HCT116 (cell line): ENCODE measurements around the gene ARHGAP29. TPM values are rescaled to one million over a fixed set of nuclear protein-coding genes. Genes with fewer than 3 reads are reported as not detected.

Experiments
- ATAC-seq: fragments of 200-7000 bp; cut with Tn5 transposase; 2 replicates; pipeline ENCODE4 v1.9.1; 2020; ENCODE audit warnings: mild to moderate bottlenecking, moderate library complexity
- BruUV-seq: library from RNA; stranded (reverse); fragments of 400-500 nt; replicated peaks from 2 replicates; lab custom pipeline; 2021; lab: Mats Ljungman, UMichigan
- CTCF ChIA-PET: fragments of 300-600 bp; sonication (Branson Sonifier 250); formaldehyde crosslinking; loops from one replicate; lab custom pipeline; 2021; ENCODE audit warnings: antibody characterized with exemption; lab: Charles Lee
- POLR2A ChIA-PET: fragments of 300-600, 350-600 bp; sonication (Branson Sonifier 250); formaldehyde crosslinking; loops from one replicate; lab custom pipeline; 2021; ENCODE audit warnings: antibody characterized with exemption; lab: Charles Lee
- RAD21 ChIA-PET, 2 experiments: fragments of 300-600 bp; sonication (Branson Sonifier 250); formaldehyde crosslinking; loops; one replicate each; lab custom pipeline; 2023; ENCODE audit warnings: low total read pairs in 2 of 2; ENCODE audit not compliant: uncharacterized antibody in 2 of 2, unreplicated experiment in 2 of 2, low non-redundant PET in 1 of 2; lab: Charles Lee
- DNase-seq: peaks from one replicate; pipeline ENCODE4 v3.0.0-alpha.2; 2010; ENCODE audit warnings: low read depth, low spot score
- H2AFZ ChIP-seq: fragments of 200-600 bp; shearing (Covaris generic), sonication (generic); 2 replicates; pipeline ENCODE4 v1.6.1; 2017; ENCODE audit warnings: low read depth, mixed run types, mixed read lengths, antibody characterized with exemption, low read length; ENCODE audit not compliant: poor library complexity, severe bottlenecking
- H3K27ac ChIP-seq: 2 replicates; pipeline ENCODE4 v1.5.1; 2012; ENCODE audit warnings: low read depth, low read length
- H3K27me3 ChIP-seq: fragments of 200-600 bp; sonication (generic); 2 replicates; pipeline ENCODE4 v1.6.1; 2016; ENCODE audit warnings: mixed run types, low read length, mixed read lengths; ENCODE audit not compliant: insufficient read depth
- H3K36me3 ChIP-seq, 2 experiments: fragments of 200-500 bp in 1 of 2; fragments of 200-600 bp in 1 of 2; sonication (Bioruptor generic) in 1 of 2; sonication (generic) in 1 of 2; 2 replicates each; pipeline versions ENCODE4 v1.5.1 to v1.6.1; 2014 to 2016; ENCODE audit warnings: low read length in 2 of 2, inconsistent platforms in 1 of 2, mixed read lengths in 1 of 2, mixed run types in 1 of 2; ENCODE audit not compliant: insufficient read depth in 2 of 2, control insufficient read depth in 1 of 2
- H3K4me1 ChIP-seq, 2 experiments: fragments of 200-600 bp in 1 of 2; sonication (generic) in 1 of 2; 2 replicates each; pipeline versions ENCODE4 v1.5.1 to v1.6.1; 2012 to 2017; ENCODE audit warnings: low read length in 2 of 2, inconsistent platforms in 1 of 2, mild to moderate bottlenecking in 1 of 2, mixed read lengths in 1 of 2, mixed run types in 1 of 2, moderate library complexity in 1 of 2; ENCODE audit not compliant: insufficient read depth in 2 of 2, control insufficient read depth in 1 of 2
- H3K4me2 ChIP-seq: fragments of 200-600 bp; sonication (generic); 2 replicates; pipeline ENCODE4 v1.6.1; 2017; ENCODE audit warnings: mixed run types, low read length, mixed read lengths
- H3K4me3 ChIP-seq, 2 experiments: fragments of 200-600 bp in 1 of 2; sonication (generic) in 1 of 2; replicated peaks in 1 of 2; 2 replicates each; pipeline ENCODE4 v1.5.1; 2011 to 2016; ENCODE audit warnings: low read length in 2 of 2, control low read depth in 1 of 2, low read depth in 1 of 2, mild to moderate bottlenecking in 1 of 2, mixed read lengths in 1 of 2, mixed run types in 1 of 2
- H3K79me2 ChIP-seq: fragments of 200-600 bp; sonication (generic); 2 replicates; pipeline ENCODE4 v1.6.1; 2017; ENCODE audit warnings: mild to moderate bottlenecking, mixed run types, low read length, moderate library complexity, mixed read lengths; ENCODE audit not compliant: insufficient read depth
- H3K9ac ChIP-seq: fragments of 200-600 bp; sonication (generic); 2 replicates; pipeline ENCODE4 v1.6.1; 2016; ENCODE audit warnings: low read length, mixed read lengths
- H3K9me2 ChIP-seq: fragments of 200-600 bp; sonication (generic), shearing (Covaris generic); 2 replicates; pipeline ENCODE4 v1.6.1; 2017; ENCODE audit warnings: mixed run types, mild to moderate bottlenecking, moderate library complexity; ENCODE audit not compliant: insufficient read depth
- H3K9me3 ChIP-seq, 2 experiments: fragments of 200-500 bp in 1 of 2; fragments of 200-600 bp in 1 of 2; sonication (Bioruptor generic) in 1 of 2; sonication (generic) in 1 of 2; 2 replicates each; pipeline ENCODE4 v1.6.1; 2014 to 2017; ENCODE audit warnings: low read length in 2 of 2, mixed read lengths in 2 of 2, inconsistent platforms in 1 of 2, low read depth in 1 of 2, mild to moderate bottlenecking in 1 of 2, mixed run types in 1 of 2, moderate library complexity in 1 of 2; ENCODE audit not compliant: control insufficient read depth in 1 of 2, insufficient read depth in 1 of 2
- H4K20me1 ChIP-seq: fragments of 200-600 bp; sonication (generic), shearing (Covaris generic); 2 replicates; pipeline ENCODE4 v1.6.1; 2017; ENCODE audit warnings: mixed run types, mild to moderate bottlenecking, moderate library complexity; ENCODE audit not compliant: insufficient read depth
- ATF3 ChIP-seq: IDR thresholded peaks from 2 replicates; pipeline ENCODE4 v1.6.1; 2012
- CBX3 ChIP-seq: IDR thresholded peaks from 2 replicates; pipeline ENCODE4 v1.6.1; 2012; ENCODE audit warnings: low read depth
- EGR1 ChIP-seq: IDR thresholded peaks from 2 replicates; pipeline ENCODE4 v1.6.1; 2012; ENCODE audit warnings: low read depth
- ELF1 ChIP-seq: IDR thresholded peaks from 2 replicates; pipeline ENCODE4 v1.6.1; 2012; ENCODE audit warnings: low read depth, borderline replicate concordance
- EZH2 ChIP-seq: fragments of 200-600 bp; sonication (generic); IDR thresholded peaks from 2 replicates; pipeline ENCODE4 v1.6.1; 2017; ENCODE audit warnings: antibody characterized with exemption, mixed run types
- EZH2phosphoT487 ChIP-seq: fragments of 200-600 bp; IDR thresholded peaks from 2 replicates; pipeline ENCODE4 v1.6.1; 2018; ENCODE audit warnings: antibody characterized with exemption, borderline replicate concordance
- JUND ChIP-seq: IDR thresholded peaks from 2 replicates; pipeline ENCODE4 v1.6.1; 2012
- MAX ChIP-seq: IDR thresholded peaks from 2 replicates; pipeline ENCODE4 v1.6.1; 2012
- POLR2A ChIP-seq: IDR thresholded peaks from 2 replicates; pipeline ENCODE4 v1.7.0; 2011; ENCODE audit warnings: borderline replicate concordance; ENCODE audit not compliant: insufficient read depth, insufficient read length; ENCODE audit errors: extremely low read depth
- POLR2AphosphoS5 ChIP-seq: IDR thresholded peaks from 2 replicates; pipeline ENCODE4 v1.6.1; 2011; ENCODE audit warnings: mild to moderate bottlenecking, low read depth, low read length, moderate library complexity
- SIN3A ChIP-seq: IDR thresholded peaks from 2 replicates; pipeline ENCODE4 v1.6.1; 2012; ENCODE audit warnings: low read depth
- SRF ChIP-seq: IDR thresholded peaks from 2 replicates; pipeline ENCODE4 v1.6.1; 2012; ENCODE audit warnings: low read depth
- YY1 ChIP-seq: IDR thresholded peaks from 2 replicates; pipeline ENCODE4 v1.6.1; 2011; ENCODE audit warnings: low read length, low read depth, moderate library complexity, mild to moderate bottlenecking; ENCODE audit not compliant: insufficient replicate concordance; ENCODE audit errors: extremely low read depth
- ZFX ChIP-seq: fragments of 450-650 bp; IDR thresholded peaks from 2 replicates; pipeline ENCODE4 v1.6.1; 2017
- intact Hi-C: fragments of 100-400 bp; cut with micrococcal nuclease; formaldehyde crosslinking; loops from 2 replicates; pipeline ENCODE4 v1.10.0; 2022
- total RNA-seq: library from RNA; stranded (reverse); gene quantifications from one replicate; pipeline ENCODE4 v1.2.1, GENCODE V29; 2021; ENCODE audit not compliant: unreplicated experiment
- TF ChIP-seq, protein P1 (sequence below): IDR thresholded peaks from 2 replicates; pipeline ENCODE4 v1.6.1; 2011; ENCODE audit warnings: mild to moderate bottlenecking, low read length, moderate library complexity; ENCODE audit not compliant: insufficient replicate concordance; ENCODE audit errors: extremely low read depth

Gene ARHGAP29
- total RNA-seq, 1 experiment from 2014 or later: 128 TPM

DNA sequence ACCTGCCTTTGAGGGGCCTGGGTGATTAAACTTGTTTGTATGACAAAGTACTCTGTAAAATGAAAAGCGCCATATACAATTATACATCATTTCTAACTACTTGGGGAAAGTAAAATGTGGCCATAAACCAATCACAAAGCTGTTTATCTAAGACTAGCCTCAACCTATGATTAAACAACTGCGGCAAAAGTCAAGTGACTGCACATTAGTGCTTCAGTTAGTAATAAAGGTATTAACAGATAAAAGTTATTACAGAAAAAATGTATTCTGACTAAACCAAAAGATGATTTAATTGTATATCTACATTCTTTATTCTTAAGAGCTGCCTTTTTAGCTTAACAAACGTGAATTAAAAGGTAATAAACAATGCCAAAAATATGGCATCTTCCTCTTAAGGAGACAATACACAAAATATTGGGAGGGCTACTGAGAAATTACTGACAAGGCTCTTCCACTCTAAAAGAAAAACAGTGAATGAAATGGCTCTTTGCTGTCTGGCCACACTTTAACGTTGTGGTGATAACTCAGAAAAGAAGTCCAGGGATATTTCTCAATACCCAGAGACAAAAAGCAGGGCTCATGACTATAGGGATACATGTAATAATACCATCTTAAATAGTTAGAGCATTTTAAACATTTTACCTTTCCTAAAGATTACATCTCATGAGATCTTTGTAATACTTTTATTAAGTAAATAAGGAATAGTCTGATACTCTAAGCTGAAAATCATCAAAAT, 8.6 kb downstream of the ARHGAP29 start:
- Histone ChIP-seq H3K9ac (0 out of 2 replicates have a peak overlapping the region, but pooled peaks have one; percentile 4), H3K4me1 (peaks cover 28 to 58% of the 10 kb centered on the region in 2 experiments), H4K20me1 (peaks cover 44% of the 10 kb centered on the region; the same call in 1 of the 2 replicates), H3K9me2 (no peaks in the 10 kb centered on the region), H3K79me2 (peaks cover 100% of the 10 kb centered on the region), H3K27ac (no peak overlapping the region; the same call in 1 of the 2 replicates), H3K27me3 (no peaks in the 10 kb centered on the region), H3K36me3 (peaks cover 10 to 22% of the 10 kb centered on the region in 2 experiments), H2AFZ (no peak overlapping the region)
- no peak for DNase-seq
- RAD21 ChIA-PET: no interaction called here
- ATAC-seq: no peak
- TF ChIP-seq EZH2 (no peak), POLR2AphosphoS5 (no peak), POLR2A (no peak), SRF (no peak), SIN3A (no peak), JUND (no peak), CBX3 (no peak)
- TF ChIP-seq, all 23 proteins: peak for 0
- BruUV-seq: no TSS peak
- ChIA-PET POLR2A (interaction anchor here (0.7 to 7.4 kb wide), 5 partner anchors 10 to 97 kb away, joined by 3 to 57 read pairs (median 3); partner anchors contain the start of gene ARHGAP29), CTCF (interaction anchor here (1.2 to 1.3 kb wide), 3 partner anchors 9 to 107 kb away, joined by 3 to 5 read pairs (median 5); partner anchors contain the start of gene ARHGAP29)
- H3K4me3 ChIP-seq: no peak overlapping the region
- no peak overlapping the region for H3K4me2 ChIP-seq
- H3K9me3 ChIP-seq: no peaks in the 10 kb centered on the region
- intact Hi-C loops: no loop called here

GRCh38 chr1:94227624-94228023, 9.8 kb downstream of the ARHGAP29 start:
- DNase-seq: no peak
- no peaks in the 10 kb centered on the region for H3K27me3 ChIP-seq
- no peaks in the 10 kb centered on the region for H3K9me2 ChIP-seq
- H3K4me1 ChIP-seq: peaks cover 18 to 46% of the 10 kb centered on the region in 2 experiments
- H3K4me3 ChIP-seq: no peak overlapping the region
- H4K20me1 ChIP-seq: peaks cover 39% of the 10 kb centered on the region; the same call in 1 of the 2 replicates
- H2AFZ ChIP-seq: no peak overlapping the region
- H3K36me3 ChIP-seq: peaks cover 11 to 22% of the 10 kb centered on the region in 2 experiments
- H3K79me2 ChIP-seq: peaks cover 100% of the 10 kb centered on the region
- RAD21 ChIA-PET: no interaction called here
- no peaks in the 10 kb centered on the region for H3K9me3 ChIP-seq
- TF ChIP-seq CBX3 (no peak), YY1 (no peak), JUND (no peak), ATF3 (no peak), MAX (no peak), EGR1 (no peak), ZFX (no peak), EZH2phosphoT487 (no peak), POLR2AphosphoS5 (no peak), ELF1 (no peak)
- TF ChIP-seq, protein P1, sequence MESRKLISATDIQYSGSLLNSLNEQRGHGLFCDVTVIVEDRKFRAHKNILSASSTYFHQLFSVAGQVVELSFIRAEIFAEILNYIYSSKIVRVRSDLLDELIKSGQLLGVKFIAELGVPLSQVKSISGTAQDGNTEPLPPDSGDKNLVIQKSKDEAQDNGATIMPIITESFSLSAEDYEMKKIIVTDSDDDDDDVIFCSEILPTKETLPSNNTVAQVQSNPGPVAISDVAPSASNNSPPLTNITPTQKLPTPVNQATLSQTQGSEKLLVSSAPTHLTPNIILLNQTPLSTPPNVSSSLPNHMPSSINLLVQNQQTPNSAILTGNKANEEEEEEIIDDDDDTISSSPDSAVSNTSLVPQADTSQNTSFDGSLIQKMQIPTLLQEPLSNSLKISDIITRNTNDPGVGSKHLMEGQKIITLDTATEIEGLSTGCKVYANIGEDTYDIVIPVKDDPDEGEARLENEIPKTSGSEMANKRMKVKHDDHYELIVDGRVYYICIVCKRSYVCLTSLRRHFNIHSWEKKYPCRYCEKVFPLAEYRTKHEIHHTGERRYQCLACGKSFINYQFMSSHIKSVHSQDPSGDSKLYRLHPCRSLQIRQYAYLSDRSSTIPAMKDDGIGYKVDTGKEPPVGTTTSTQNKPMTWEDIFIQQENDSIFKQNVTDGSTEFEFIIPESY: no peak
- intact Hi-C loops: no loop called here
- H3K9ac ChIP-seq: no peak overlapping the region
- POLR2A ChIA-PET: interaction anchor here (0.7 to 7.4 kb wide), 6 partner anchors 11 to 157 kb away, joined by 3 to 57 read pairs (median 3); partner anchors contain the start of gene ARHGAP29
- no TSS peak for BruUV-seq
- CTCF ChIA-PET: interaction anchor here (0.8 to 2.2 kb wide), 5 partner anchors 10 to 188 kb away, joined by 3 to 6 read pairs (median 5); partner anchors contain the start of gene ARHGAP29
- ATAC-seq: no peak
- H3K27ac ChIP-seq: no peak overlapping the region
- H3K4me2 ChIP-seq: no peak overlapping the region
